Tibial nerve (tissue), 4 donors: ENCODE results near the gene CHST12. TPM values are rescaled to one million over a fixed set of nuclear protein-coding genes. Genes with fewer than 3 reads are reported as not detected.

Experiments used
- DNase-seq, 2 donors: peaks; one replicate each; pipeline ENCODE4 v3.0.0-alpha.2; 2019; ENCODE audit warnings: low spot score in 2 of 2
- H3K27ac ChIP-seq, 4 donors: fragments of 200-600 bp; sonication (generic) in 3 of 4; one replicate each; pipeline ENCODE4 v1.5.1; 2017 to 2019; ENCODE audit warnings: mild to moderate bottlenecking in 1 of 4
- H3K27me3 ChIP-seq, 2 donors: fragments of 200-600 bp; sonication (generic) in 1 of 2; one replicate each; pipeline versions ENCODE4 v1.5.1 to v1.6.0; 2017 to 2019
- H3K36me3 ChIP-seq, 3 donors: fragments of 200-600 bp; sonication (generic); one replicate each; pipeline ENCODE4 v1.5.1; 2018 to 2019
- H3K4me1 ChIP-seq, 4 donors: fragments of 200-600 bp; sonication (generic) in 3 of 4; one replicate each; pipeline ENCODE4 v1.5.1; 2017 to 2019
- H3K4me3 ChIP-seq, 4 donors: fragments of 200-600 bp; sonication (generic) in 3 of 4; one replicate each; pipeline ENCODE4 v1.5.1; 2017 to 2019; ENCODE audit warnings: mild to moderate bottlenecking in 1 of 4, moderate library complexity in 1 of 4
- H3K9me3 ChIP-seq, 4 donors: fragments of 200-600 bp; sonication (generic) in 3 of 4; one replicate each; pipeline ENCODE4 v1.5.1; 2017 to 2019
- EP300 ChIP-seq, 2 donors: sonication (generic); formaldehyde crosslinking; IDR thresholded peaks; one replicate each; pipeline ENCODE4 v1.6.1; 2017; ENCODE audit warnings: antibody characterized with exemption in 2 of 2, mild to moderate bottlenecking in 1 of 2
- POLR2A ChIP-seq, 2 donors: fragments of 450-650 bp; IDR thresholded peaks; one replicate each; pipeline ENCODE4 v1.6.1; 2017; ENCODE audit warnings: antibody characterized with exemption in 2 of 2, mild to moderate bottlenecking in 2 of 2, moderate library complexity in 2 of 2
- WGBS, 2 donors: methylation state at CpG; one replicate each; pipeline ENCODE4 v1.1.5; 2018; 5-methylcytosine and 5-hydroxymethylcytosine counted together
- total RNA-seq, 4 donors: library from RNA; depleted of rRNA; stranded (reverse); fragments of >200 nt; gene quantifications; one replicate each; pipeline ENCODE4 v1.1.0, GENCODE V29; 2016
- TF ChIP-seq, protein P1 (sequence below), 5 experiments: fragments of 200-600 bp in 3 of 5; fragments of 450-650 bp in 2 of 5; sonication (generic) in 3 of 5; IDR thresholded peaks; one replicate each; pipeline ENCODE4 v1.5.1; 2016 to 2019; ENCODE audit warnings: antibody characterized with exemption in 5 of 5, mild to moderate bottlenecking in 3 of 5, moderate library complexity in 2 of 5

Gene CHST12
- total RNA-seq, 4 donors from 2014 or later = 21.0 to 29.9 (median 29.3) TPM

GRCh38 chr7:2394566-2395082 lies 8.8 kb upstream of the CHST12 start:
- WGBS, 2 donors = 93% methylated on average over 19 to 21 of the region's 21 CpGs
- H3K36me3 ChIP-seq = no peaks in the 10 kb centered on the region
- TF ChIP-seq POLR2A (IDR thresholded peaks at IDR 0.05) (no peak), EP300 (IDR thresholded peaks at IDR 0.05) (no peak)
- TF ChIP-seq, protein P1, sequence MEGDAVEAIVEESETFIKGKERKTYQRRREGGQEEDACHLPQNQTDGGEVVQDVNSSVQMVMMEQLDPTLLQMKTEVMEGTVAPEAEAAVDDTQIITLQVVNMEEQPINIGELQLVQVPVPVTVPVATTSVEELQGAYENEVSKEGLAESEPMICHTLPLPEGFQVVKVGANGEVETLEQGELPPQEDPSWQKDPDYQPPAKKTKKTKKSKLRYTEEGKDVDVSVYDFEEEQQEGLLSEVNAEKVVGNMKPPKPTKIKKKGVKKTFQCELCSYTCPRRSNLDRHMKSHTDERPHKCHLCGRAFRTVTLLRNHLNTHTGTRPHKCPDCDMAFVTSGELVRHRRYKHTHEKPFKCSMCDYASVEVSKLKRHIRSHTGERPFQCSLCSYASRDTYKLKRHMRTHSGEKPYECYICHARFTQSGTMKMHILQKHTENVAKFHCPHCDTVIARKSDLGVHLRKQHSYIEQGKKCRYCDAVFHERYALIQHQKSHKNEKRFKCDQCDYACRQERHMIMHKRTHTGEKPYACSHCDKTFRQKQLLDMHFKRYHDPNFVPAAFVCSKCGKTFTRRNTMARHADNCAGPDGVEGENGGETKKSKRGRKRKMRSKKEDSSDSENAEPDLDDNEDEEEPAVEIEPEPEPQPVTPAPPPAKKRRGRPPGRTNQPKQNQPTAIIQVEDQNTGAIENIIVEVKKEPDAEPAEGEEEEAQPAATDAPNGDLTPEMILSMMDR (IDR thresholded peaks at IDR 0.05) = no peak

DNA sequence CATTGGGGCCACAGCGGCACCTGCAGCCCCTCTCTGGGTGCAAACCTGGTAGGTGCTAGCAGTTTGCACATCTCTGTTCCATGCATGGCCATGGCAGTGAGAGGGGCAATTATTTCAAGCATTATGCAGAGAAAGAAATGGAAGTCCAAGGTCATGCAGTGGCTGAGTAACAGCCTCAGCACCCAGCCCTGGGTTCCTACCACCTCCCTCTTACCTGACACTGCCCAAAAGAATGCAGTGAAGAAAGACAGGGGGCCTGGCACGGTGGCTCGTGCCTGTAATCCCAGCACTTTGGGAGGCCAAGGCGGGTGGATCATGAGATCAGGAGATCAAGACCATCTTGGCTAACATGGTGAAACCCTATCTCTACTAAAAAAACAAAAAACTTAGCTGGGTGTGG lies 4.9 kb upstream of the CHST12 start:
- TF ChIP-seq, protein P1 (IDR thresholded peaks at IDR 0.05) = no peak
- TF ChIP-seq EP300 (IDR thresholded peaks at IDR 0.05) (no peak), POLR2A (IDR thresholded peaks at IDR 0.05) (no peak)
- peaks cover 0 to 40% (median 18%) of the 10 kb centered on the region in 4 donors for H3K4me1 ChIP-seq
- H3K27ac ChIP-seq = no peak overlapping the region
- no peaks in the 10 kb centered on the region for H3K27me3 ChIP-seq
- no peak overlapping the region for H3K4me3 ChIP-seq
- no peaks in the 10 kb centered on the region for H3K9me3 ChIP-seq
- H3K36me3 ChIP-seq = no peaks in the 10 kb centered on the region
- 93% methylated on average over 4 of the region's 4 CpGs for WGBS, 2 donors
- no peak for DNase-seq

More at GRCh38 chr7:2394566-2395082, 8.8 kb upstream of the CHST12 start:
- no peak overlapping the region for H3K27ac ChIP-seq
- no peaks in the 10 kb centered on the region for H3K9me3 ChIP-seq
- peaks cover 0 to 20% (median 6%) of the 10 kb centered on the region in 4 donors for H3K4me1 ChIP-seq
- no peaks in the 10 kb centered on the region for H3K27me3 ChIP-seq
- DNase-seq = no peak
- no peak overlapping the region for H3K4me3 ChIP-seq

GRCh38 chr7:2399848-2400587 lies 3.4 kb upstream of the CHST12 start:
- 23 to 25% methylated on average over 6 of the region's 6 CpGs for WGBS, 2 donors
- Histone ChIP-seq H3K9me3 (no peaks in the 10 kb centered on the region), H3K27me3 (no peaks in the 10 kb centered on the region), H3K36me3 (no peaks in the 10 kb centered on the region), H3K4me1 (peaks cover 0 to 51% (median 25%) of the 10 kb centered on the region in 4 donors), H3K4me3 (no peak overlapping the region), H3K27ac (peak overlapping the region in 3 of 4 donors; percentile 51 to 89 (median 80))
- peak; percentile 68 to 83 for DNase-seq
- TF ChIP-seq EP300 (IDR thresholded peaks at IDR 0.05) = peak in 1 of 2 donors; percentile 56
- TF ChIP-seq, protein P1 (IDR thresholded peaks at IDR 0.05) = no peak

DNA sequence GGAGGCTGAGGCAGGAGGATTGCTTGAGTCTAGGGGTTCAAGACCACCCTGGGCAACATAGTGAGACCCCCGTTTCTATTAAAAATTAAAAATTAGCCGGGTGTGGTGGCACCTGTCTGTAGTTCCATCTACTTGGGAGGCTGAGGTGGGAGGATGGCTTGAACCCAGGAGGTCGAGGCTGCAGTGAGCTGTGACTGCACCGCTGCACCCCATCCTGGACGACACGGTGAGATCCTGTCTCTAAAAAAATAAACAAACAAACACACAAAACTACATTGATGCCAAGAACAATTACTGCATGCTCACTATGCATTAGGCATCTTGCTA lies 761 bp upstream of the CHST12 start:
- Histone ChIP-seq H3K4me1 (peaks cover 0 to 74% (median 37%) of the 10 kb centered on the region in 4 donors), H3K4me3 (peak overlapping the region in 3 of 4 donors; percentile 51 to 100 (median 85)), H3K9me3 (no peaks in the 10 kb centered on the region), H3K27me3 (no peaks in the 10 kb centered on the region), H3K36me3 (no peaks in the 10 kb centered on the region), H3K27ac (peak overlapping the region in 2 of 4 donors; percentile 73 to 75)
- WGBS, 2 donors = 62 to 66% methylated on average over 6 of the region's 6 CpGs
- TF ChIP-seq, protein P1 (IDR thresholded peaks at IDR 0.05) = no peak
- no peak for TF ChIP-seq EP300 (IDR thresholded peaks at IDR 0.05)
- TF ChIP-seq POLR2A (IDR thresholded peaks at IDR 0.05) = no peak
- DNase-seq = no peak
